GM12801 (cell line): ENCODE results near the gene IFNA2.

Source experiments
- TF ChIP-seq, protein P1 (sequence below): IDR thresholded peaks from one replicate; pipeline ENCODE4 v1.5.1; 2011; ENCODE audit warnings: control low read depth; ENCODE audit not compliant: insufficient read length; ENCODE audit errors: extremely low read depth

Gene IFNA2

DNA sequence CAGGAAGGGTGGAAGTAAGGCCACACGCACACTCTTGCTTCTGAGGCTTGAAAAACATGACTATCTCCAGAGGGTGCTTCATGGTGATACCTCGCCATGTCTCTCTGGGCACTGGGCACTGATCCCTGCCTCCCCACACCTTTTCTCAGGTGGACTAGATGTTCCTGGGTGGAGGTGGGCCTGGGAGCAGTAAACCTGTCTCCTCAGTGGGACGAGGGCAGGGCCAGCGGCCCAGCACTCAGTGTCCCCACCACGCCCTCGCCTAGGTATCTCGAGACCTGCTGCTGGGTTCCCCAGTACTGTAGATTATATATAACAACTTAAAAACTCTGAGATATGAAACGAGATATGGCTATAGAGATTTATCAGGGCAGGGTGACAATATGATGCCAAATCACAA, 22.9 kb downstream of the IFNA2 start:
- TF ChIP-seq, protein P1, sequence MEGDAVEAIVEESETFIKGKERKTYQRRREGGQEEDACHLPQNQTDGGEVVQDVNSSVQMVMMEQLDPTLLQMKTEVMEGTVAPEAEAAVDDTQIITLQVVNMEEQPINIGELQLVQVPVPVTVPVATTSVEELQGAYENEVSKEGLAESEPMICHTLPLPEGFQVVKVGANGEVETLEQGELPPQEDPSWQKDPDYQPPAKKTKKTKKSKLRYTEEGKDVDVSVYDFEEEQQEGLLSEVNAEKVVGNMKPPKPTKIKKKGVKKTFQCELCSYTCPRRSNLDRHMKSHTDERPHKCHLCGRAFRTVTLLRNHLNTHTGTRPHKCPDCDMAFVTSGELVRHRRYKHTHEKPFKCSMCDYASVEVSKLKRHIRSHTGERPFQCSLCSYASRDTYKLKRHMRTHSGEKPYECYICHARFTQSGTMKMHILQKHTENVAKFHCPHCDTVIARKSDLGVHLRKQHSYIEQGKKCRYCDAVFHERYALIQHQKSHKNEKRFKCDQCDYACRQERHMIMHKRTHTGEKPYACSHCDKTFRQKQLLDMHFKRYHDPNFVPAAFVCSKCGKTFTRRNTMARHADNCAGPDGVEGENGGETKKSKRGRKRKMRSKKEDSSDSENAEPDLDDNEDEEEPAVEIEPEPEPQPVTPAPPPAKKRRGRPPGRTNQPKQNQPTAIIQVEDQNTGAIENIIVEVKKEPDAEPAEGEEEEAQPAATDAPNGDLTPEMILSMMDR = no peak

DNA sequence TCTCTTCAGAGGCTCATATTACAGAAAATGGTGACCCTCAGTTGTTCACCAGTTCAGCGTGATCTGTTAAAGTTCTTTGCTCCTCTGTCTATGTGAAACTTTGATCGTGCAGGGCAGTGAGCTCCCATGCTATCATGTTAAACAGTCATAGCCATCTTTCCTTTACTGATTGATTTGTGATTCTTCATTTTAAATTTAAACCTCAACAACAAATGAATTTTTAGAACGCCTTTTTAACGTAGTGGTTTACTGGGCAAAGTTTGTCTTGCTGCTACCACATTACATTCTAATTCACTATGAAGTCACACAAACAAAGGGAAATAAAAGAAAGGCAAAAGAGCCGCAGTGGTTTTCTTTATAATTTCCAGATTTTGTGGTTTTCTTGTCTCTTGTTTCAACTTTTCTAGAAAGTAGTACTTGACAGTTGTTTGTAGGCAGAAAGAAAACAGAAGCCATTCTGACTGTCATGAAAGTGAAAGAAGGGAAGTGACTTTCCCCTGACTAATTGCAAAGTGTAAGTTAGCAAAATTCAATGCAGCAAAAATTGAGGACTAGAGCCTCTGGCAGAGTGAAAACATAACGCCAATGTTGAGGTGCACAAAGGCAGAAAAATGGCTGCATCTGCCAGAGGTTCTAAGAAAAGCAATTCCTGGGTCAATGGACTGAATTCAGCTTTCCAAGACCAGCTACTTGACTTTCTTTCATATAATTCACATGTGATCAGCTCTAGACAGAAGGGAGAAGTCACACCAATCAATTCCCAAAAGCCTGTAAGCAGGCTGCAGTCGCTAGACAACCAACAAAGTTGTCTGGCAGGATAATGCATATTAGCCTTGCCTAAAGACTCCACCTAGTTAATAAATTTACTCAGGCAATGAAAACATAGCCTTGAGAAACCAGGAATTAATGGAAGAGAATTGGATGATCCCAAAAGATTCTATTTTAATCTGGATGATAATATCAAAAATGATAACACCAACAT, 27.4 kb downstream of the IFNA2 start:
- TF ChIP-seq, protein P1 = no peak

DNA sequence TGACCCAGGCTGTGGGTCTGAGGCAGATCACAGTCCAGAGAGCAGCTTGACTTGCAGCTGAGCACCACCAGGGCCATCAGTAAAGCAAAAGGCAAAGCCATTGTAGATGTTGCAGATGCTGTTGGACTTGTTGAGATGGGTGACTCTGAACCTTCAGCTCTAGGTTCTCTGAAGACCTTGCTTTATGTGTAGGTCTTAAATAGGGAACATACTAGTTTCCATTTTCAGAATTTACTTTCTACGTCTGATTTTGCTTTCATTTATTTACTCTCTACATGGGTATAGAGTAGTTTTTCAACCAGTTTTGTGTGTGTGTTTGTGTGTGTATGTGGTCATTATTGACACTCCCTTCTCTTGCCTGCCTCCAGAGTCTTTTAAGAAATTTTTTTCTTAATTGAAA, 34.4 kb downstream of the IFNA2 start, which contains the start of gene IFNA6:
Gene IFNA6 (minus strand): TSS at position 101 of the 400 bp plus-strand sequence. CDS start 0 bp downstream, at position 101.
- TF ChIP-seq, protein P1 = no peak

DNA sequence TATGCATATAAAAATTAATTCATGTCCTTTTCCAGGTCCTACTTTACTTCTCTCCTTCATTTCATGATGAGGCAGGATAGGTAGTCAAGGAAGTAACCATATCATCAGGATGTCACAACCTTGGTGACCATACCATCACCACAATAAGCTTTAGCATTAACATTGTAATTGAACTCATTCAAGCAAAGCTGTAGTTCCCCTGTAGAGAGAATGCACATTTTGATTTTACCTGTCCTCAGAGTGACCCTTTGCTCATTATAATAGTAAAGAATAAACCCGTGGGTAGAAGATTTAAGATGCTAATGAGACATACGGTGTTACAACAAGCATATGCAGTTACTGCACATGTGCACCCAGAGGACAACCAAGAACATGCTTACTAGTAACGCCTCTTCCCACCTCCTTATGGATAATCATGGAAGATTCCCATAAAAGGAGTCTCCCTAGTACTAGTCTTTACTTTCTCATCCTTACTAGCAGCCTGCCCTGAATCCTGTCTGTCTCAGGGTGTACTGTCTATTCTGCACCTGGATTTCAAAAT, 36.7 kb downstream of the IFNA2 start:
- TF ChIP-seq, protein P1 = no peak

DNA sequence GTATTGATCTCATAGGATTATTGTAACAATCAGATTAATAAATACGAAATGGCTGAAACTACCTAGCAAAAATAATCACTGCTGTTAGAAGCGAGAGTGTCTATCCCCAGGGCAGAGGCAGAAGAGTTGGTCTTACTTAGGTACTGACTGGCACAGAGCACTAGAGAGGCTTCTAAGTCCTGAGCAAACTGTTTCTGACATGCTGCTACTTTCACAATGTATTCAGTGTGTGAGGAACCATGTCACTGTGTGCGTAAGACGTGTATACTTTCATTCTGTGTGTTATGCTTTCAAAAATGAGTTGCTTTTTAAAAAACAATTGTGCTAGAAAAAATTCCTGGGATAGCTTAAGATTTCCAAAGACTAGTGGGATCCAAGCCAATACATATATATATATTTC, 44.5 kb downstream of the IFNA2 start:
- TF ChIP-seq, protein P1 = no peak

DNA sequence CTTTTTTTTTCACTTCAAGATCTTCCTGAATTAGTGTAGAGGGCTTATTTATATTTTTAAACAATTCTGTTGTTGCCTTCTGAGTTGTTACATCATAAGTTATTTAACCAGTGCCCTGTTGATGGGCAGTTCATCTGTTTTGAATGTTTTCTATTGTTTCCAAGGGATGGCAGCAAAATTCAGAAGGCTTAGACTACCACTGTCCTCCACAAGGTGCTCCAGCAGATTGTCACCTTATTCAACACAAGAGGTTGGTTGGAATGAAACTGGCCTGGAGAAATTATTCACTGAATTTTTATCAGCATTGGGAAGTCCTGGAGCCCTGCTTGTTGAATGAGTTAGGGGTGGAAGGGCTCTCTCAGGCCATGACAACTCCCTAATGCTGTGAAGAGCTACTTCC, 48.7 kb downstream of the IFNA2 start:
- TF ChIP-seq, protein P1 = no peak

DNA sequence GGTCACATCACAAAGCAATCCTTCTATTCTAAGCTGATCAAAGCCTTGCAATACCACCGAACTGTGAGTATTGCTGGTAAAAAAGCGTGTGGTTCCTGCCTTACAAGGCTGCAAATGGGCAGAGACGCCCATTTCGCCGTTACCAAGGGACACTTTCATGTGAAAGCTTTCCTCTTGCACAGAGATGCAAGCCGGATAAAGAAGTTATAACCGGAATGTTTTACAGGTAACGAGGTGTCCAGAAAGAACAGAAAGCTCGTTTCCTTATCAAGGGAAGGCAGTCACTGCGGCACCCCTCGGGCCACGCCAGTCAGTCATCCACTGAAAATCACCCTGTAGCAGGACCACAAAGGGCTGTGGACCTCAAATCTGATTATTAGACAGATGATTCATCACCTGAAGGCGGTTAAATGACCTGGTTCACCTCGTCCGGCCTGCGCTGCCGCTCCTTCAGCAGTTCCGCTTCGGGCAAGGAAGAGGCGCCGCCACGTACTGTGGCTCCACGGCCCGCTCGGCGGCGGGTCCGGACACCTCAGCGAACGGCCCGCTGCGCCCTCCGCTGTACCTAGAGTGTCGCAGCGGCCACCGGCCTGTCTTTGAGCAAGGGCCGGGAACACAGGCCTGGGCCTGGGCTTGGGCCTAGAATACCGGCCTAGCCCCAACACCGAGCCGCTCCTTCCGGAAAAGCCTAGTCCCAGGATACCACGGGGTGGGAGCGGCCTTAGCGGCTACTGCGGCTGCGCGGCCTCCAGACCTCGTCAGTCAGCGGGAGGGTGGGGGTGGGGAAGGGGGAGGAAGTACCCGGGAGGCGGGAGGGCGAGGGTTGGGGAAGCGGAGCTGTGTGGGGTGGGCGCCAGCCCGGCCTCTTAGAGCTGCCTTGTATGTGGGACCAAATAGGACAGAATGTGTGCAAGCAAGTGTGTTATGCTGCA, 50.2 kb downstream of the IFNA2 start, which contains the start of gene KLHL9:
Gene KLHL9 (minus strand): TSS at position 704 of the 932 bp plus-strand sequence. CDS start 545 bp downstream, at position 159.
- TF ChIP-seq, protein P1 = no peak
